ENCODE results near the gene MAST2.
A peak's percentile ranks its signal among the peaks of the same experiment; 100 is the strongest.

MAST2 gene

DNA sequence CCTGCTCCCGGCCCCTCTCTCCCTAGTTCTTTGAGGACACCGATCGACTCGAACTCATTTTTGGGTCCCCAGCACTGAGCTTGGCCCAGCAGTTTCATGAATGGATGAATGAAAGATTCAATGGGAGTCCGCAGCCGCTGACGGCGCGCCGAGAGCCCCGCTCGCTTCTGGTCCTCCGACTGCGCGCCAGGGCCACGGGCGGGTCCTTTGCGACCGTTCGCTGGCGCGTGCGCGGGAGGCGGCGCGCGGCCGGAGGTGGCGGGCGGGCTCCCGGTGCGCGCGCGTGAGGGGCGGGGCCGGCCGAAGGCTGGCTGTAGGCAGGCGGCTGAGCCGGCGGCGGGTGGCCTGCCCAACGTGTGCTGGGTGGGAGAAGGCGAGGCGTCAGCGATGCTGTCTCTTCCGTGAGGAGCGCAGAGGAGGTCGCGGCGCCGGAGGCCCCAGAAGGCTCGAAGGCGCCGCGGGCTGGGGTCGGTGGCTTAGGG is at the start of gene MAST2:
MAST2 (plus strand) TSS at position 314 of the 482 bp plus-strand sequence. CDS start 284 bp downstream, outside the sequence.
- Mint-ChIP-seq H3K27ac (peak within 1 kb of the TSS; percentile 85), H3K9me3 (no peaks in the 10 kb centered on the region), H3K36me3 (peaks cover 10% of the 10 kb centered on the region), H3K4me3 (peak within 1 kb of the TSS; percentile 86), H3K4me1 (peaks cover 36% of the 10 kb centered on the region)
- ATAC-seq (peak; percentile 94), DNase-seq (ENCODE audit: low spot score in 2 of 2) (peak; percentile 87 to 89)

DNA sequence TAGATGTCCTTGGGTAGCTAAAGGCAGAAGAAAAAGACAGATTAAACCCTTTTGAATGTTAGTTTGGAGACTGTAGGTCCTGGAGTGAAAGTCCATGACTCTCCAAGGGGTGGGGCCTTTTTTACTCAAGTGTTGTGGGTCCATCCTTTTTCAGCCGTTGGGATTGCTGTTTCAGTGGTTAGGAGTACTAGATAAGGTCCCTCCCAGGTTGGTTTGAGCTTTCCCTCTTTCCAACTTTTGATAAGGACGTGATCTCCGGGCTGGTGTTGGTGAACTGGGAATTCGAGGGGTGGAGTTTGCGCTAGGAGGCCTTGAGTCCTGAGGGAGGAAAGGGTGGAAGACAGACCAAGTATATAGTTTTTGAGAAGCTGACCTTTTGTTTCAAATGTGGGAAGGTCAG is 47.7 kb upstream of the MAST2 start:
- H3K9me3 Mint-ChIP-seq = peaks cover 3% of the 10 kb centered on the region
- H3K4me1 Mint-ChIP-seq = no peaks in the 10 kb centered on the region
- H3K4me3 Mint-ChIP-seq = no peak overlapping the region
- DNase-seq (ENCODE audit: low spot score in 2 of 2) = no peak
- no peak for ATAC-seq
- peaks cover 2% of the 10 kb centered on the region for H3K36me3 Mint-ChIP-seq
- H3K27ac Mint-ChIP-seq = no peak overlapping the region

DNA sequence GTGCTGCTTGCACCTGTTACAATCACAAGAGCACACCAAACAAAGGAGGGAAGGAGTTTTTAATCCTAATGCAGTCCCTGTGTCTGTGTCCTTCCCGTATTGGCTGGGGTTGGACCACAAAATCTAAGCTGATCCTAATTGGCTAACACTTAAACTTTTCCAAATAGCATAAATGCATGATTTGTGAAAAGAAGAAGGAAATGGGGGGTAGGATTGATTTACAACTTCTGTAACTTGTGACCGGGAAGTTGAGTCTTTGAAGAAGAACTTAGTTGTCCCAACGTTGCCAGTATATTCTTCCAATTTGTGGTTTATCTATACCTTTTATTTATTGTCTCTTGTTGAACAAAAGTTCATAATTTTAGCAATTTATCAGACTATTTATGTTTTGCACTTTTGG is 41.1 kb upstream of the MAST2 start:
- Mint-ChIP-seq H3K4me3 (no peak overlapping the region), H3K27ac (no peak overlapping the region), H3K9me3 (no peaks in the 10 kb centered on the region), H3K4me1 (no peaks in the 10 kb centered on the region), H3K36me3 (no peaks in the 10 kb centered on the region)
- ATAC-seq (no peak), DNase-seq (ENCODE audit: low spot score in 2 of 2) (no peak)

DNA sequence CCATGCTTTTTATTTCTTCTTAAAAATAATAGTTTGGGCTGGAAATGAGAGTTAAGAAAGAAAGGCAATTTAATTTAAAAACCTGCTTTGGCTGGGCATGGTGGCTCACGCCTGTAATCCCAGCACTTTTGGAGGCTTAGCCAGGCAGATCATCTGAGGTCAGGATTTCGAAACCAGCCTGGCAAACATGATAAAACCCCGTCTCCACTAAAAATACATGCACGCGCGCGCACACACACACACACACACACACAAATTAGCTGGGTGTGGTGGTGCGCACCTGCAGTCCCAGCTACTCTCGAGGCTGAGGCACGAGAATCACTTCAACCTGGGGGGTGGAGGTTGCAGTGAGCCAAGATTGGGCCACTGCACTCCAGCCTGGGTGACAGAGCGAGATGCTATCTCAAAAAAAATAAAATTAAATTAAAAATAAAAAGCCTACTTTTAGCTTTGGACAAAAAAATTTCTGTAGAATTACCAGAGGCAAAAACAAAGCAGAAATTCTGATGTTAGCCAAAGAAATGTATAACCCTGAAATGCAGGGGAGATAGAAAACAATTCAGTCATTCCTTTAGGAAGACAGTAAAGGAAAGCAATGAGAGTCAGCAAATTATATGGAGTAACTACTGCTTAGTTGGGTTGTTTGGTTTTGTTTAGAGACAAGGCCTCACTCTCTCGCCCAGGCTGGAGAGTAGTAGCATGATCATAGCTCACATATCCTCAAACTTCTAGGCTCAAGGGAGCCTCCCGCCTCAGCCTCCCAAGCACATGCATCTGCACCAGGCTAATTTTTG is 37.2 kb upstream of the MAST2 start:
- Mint-ChIP-seq H3K4me3 (no peak overlapping the region), H3K9me3 (no peaks in the 10 kb centered on the region), H3K27ac (no peak overlapping the region), H3K36me3 (no peaks in the 10 kb centered on the region), H3K4me1 (no peaks in the 10 kb centered on the region)
- DNase-seq (ENCODE audit: low spot score in 2 of 2) (no peak), ATAC-seq (no peak)

DNA sequence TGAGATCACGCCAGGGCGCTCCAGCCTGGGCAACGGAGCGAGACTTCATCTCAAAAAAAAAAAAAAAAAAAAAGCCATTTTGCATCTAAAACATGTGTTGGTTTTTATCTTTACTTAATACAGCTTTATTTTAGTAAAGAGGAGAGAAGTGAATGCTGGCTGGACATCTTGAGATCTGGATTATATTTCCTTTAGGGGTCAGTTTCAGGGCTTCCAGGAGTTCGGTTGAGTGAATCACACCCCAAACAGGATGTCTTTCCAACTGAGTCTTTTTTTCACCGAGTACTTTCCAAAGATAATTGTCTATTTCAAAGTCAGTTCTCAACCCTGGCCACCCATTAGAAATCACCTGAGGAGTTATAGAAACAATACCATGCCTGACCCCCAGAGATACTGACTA is 36.4 kb upstream of the MAST2 start:
- H3K27ac Mint-ChIP-seq = no peak overlapping the region
- H3K9me3 Mint-ChIP-seq = no peaks in the 10 kb centered on the region
- no peak for ATAC-seq
- H3K36me3 Mint-ChIP-seq = no peaks in the 10 kb centered on the region
- H3K4me3 Mint-ChIP-seq = no peak overlapping the region
- no peak for DNase-seq (ENCODE audit: low spot score in 2 of 2)
- no peaks in the 10 kb centered on the region for H3K4me1 Mint-ChIP-seq

DNA sequence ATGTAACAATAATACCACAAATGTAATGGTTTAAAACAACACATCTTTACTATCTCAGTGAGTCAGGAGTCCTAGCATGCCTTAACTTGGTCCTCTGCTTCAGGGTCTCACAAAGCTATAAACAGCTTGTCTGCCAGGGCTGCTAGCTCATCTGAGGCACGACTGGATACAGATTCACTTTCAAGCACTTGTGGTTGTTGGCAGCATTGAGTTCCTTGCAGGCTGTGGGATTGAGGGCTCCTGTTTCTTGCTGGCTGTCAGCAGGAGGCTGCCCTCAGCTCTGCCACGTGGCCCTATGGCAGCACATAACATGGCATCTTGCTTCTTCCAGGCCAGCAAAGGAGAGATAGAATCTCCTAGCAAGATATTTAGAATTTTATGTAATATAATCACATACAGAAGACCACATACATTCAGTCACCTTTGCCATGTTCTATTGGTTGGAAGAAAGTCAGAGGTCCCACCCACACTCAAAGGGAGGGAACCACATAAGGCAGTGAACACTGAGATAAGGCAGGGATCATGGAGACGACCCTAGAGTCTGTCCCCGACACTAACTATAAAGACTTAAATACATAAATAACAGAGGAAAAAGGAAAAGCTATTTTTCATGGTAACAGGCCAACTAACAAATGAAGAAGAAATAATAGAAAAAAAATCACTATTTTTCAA is 34.0 kb upstream of the MAST2 start:
- H3K4me3 Mint-ChIP-seq = no peak overlapping the region
- H3K27ac Mint-ChIP-seq = no peak overlapping the region
- ATAC-seq = no peak
- no peaks in the 10 kb centered on the region for H3K4me1 Mint-ChIP-seq
- no peaks in the 10 kb centered on the region for H3K9me3 Mint-ChIP-seq
- DNase-seq (ENCODE audit: low spot score in 2 of 2) = no peak
- H3K36me3 Mint-ChIP-seq = no peaks in the 10 kb centered on the region

DNA sequence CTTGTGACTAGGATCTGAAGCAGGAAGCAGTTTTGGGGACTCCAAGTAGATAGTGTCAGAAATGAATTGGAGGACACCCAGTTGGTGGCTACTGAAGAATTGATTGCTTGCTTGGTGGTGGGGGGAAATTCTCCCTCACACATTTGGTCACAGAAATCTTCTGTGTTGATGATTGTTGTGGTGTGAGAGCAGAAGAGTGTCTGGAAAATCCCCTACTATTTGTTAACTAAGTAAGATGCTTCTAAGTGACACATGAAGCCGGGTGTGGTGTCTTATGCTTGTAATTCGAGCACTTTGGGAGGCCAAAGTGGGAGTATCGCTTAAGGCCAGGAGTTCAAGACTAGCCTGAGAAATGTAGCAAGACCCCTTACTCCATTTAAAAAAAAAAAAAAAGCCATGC is 30.4 kb upstream of the MAST2 start:
- DNase-seq (ENCODE audit: low spot score in 2 of 2) (no peak), ATAC-seq (no peak)
- no peaks in the 10 kb centered on the region for H3K36me3 Mint-ChIP-seq
- no peak overlapping the region for H3K27ac Mint-ChIP-seq
- H3K9me3 Mint-ChIP-seq = no peaks in the 10 kb centered on the region
- no peak overlapping the region for H3K4me3 Mint-ChIP-seq
- no peaks in the 10 kb centered on the region for H3K4me1 Mint-ChIP-seq

DNA sequence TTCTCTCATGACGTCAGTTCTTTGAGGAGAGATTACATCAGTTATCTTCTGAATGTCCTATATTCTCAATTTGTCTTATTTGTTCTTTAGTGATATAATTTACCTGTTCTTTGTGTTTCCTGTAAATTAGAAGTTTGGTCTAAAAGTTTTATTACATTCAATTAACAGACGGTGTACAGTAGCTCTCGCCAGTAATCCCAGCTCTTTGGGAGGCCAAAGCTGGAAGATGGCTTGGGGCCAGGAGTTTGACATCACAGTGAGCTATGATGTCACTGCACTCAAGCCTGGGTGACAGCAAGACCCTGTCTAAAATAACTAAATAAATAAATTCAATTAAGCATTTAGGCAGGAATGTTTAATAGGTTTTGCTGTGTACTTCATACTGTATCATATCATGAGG is 27.6 kb upstream of the MAST2 start:
- H3K27ac Mint-ChIP-seq = no peak overlapping the region
- H3K4me3 Mint-ChIP-seq = no peak overlapping the region
- H3K4me1 Mint-ChIP-seq = no peaks in the 10 kb centered on the region
- no peaks in the 10 kb centered on the region for H3K9me3 Mint-ChIP-seq
- ATAC-seq (no peak), DNase-seq (ENCODE audit: low spot score in 2 of 2) (no peak)
- no peaks in the 10 kb centered on the region for H3K36me3 Mint-ChIP-seq

DNA sequence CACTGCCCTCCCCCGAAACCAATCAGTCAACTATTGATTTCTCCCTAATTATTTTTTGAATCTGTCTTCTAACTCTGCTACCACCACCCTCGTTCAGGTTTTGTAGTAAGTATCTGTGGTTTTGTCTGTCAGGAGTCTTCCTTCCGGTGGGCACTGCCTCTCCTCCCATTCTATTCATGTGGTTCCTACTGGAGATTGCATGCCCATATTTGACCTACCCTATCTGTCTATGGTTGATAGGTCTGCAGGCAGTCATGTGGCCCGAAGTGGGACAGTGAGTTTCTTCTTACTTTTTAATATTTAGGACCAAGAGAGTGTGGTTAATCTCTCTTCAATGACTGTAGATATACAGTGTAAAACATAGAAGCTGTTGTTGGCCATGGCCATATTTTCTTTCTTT is 17.8 kb upstream of the MAST2 start:
- Mint-ChIP-seq H3K36me3 (no peaks in the 10 kb centered on the region), H3K4me1 (peaks cover 8% of the 10 kb centered on the region), H3K27ac (peak overlapping the region; percentile 32), H3K4me3 (peak overlapping the region; percentile 43), H3K9me3 (no peaks in the 10 kb centered on the region)
- ATAC-seq (peak; percentile 87), DNase-seq (ENCODE audit: low spot score in 2 of 2) (no peak)

DNA sequence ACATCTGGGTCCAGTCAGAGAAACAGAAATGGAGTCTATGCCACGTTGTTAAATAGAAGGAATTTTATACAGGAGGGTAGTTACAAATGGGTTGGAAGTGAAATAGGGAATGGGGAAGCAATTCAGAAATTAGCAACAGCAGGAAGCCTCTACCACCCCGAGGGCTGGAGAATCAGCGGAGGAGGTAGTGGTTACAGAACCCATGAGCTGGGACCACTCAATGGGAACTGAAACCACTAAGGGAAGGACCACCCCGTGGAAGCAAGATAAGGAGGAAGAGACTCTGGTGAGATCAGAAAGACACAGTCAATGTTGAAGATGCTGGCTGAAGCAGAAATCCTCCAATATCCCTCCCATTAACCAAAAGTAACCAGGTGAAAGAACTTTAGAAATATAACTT is 15.5 kb upstream of the MAST2 start:
- H3K27ac Mint-ChIP-seq = no peak overlapping the region
- no peak for ATAC-seq
- no peak for DNase-seq (ENCODE audit: low spot score in 2 of 2)
- H3K4me1 Mint-ChIP-seq = peaks cover 8% of the 10 kb centered on the region
- H3K9me3 Mint-ChIP-seq = no peaks in the 10 kb centered on the region
- H3K36me3 Mint-ChIP-seq = no peaks in the 10 kb centered on the region
- H3K4me3 Mint-ChIP-seq = no peak overlapping the region

DNA sequence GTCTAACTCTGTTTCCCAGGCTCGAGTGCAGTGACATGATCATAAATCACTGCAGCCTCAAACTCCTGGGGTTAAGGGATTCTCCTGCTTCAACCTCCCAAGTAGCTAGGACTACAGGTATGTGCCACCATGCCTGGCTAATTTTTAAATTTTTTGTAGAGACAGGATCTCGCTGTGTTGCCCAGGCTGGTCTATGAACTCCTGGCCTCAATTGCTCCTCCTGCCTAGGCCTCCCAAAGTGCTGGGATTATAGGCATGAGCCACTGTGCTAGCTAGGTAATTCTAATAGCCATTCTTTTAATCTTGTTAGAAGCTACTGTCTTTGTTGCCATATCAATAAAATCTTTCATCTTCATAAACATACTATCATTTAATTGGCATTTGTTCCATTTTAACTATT is 13.8 kb upstream of the MAST2 start:
- peaks cover 8% of the 10 kb centered on the region for H3K4me1 Mint-ChIP-seq
- DNase-seq (ENCODE audit: low spot score in 2 of 2) = no peak
- H3K9me3 Mint-ChIP-seq = no peaks in the 10 kb centered on the region
- no peak for ATAC-seq
- H3K27ac Mint-ChIP-seq = no peak overlapping the region
- no peaks in the 10 kb centered on the region for H3K36me3 Mint-ChIP-seq
- H3K4me3 Mint-ChIP-seq = no peak overlapping the region

DNA sequence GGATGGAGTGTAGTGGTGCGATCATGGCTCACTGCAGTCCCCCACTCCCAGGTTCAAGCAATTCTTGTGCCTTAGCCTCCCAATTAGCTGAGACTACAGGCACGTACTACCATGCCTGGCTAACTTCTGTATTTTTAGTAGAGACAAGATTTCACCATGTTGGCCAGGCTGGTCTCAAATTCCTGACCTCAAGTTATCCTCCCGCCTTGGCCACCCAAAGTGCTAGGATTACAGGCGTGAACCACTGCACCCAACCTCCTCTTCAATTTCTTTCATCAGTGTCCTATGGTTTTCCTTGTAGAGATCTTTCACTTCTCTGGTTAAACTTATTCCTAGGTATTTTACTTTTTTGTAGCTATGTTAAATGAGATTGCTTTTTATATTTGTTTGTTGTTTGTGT is 10.7 kb upstream of the MAST2 start:
- H3K36me3 Mint-ChIP-seq = no peaks in the 10 kb centered on the region
- H3K27ac Mint-ChIP-seq = no peak overlapping the region
- H3K9me3 Mint-ChIP-seq = no peaks in the 10 kb centered on the region
- H3K4me1 Mint-ChIP-seq = no peaks in the 10 kb centered on the region
- no peak overlapping the region for H3K4me3 Mint-ChIP-seq
- DNase-seq (ENCODE audit: low spot score in 2 of 2) (no peak), ATAC-seq (no peak)

DNA sequence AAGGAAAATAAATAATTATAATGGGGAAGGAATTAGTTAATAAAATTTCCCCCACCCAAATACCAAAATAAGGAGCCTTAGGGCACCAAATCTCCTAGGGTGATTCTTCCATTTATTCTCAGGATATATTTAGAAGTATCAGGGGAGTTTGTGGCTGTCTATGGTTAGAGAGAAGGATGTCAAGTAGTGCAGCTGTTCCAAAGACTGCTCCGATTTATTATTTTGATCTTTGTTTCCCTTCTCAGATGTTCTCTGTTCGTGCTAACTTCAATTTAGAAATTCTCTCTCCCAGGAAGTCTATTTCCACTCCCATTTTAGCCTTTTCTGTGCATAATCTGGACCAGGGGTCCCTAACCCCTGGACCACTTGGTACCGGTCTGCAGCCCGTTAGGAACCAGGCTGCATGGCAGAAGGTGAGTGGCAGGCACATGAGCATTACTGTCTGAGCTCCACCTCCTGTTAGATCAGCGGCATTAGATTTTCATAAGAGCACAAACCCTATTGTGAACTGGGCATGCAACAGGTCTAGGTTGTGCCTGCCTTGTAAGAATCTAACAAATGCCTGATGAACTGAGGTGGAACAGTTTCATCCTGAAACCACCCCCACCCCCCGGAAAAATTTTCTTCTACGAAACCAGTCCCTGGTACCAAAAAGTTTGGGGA is 9.3 kb upstream of the MAST2 start:
- no peak overlapping the region for H3K4me3 Mint-ChIP-seq
- no peak for DNase-seq (ENCODE audit: low spot score in 2 of 2)
- no peaks in the 10 kb centered on the region for H3K9me3 Mint-ChIP-seq
- H3K27ac Mint-ChIP-seq = no peak overlapping the region
- no peak for ATAC-seq
- no peaks in the 10 kb centered on the region for H3K36me3 Mint-ChIP-seq
- no peaks in the 10 kb centered on the region for H3K4me1 Mint-ChIP-seq

DNA sequence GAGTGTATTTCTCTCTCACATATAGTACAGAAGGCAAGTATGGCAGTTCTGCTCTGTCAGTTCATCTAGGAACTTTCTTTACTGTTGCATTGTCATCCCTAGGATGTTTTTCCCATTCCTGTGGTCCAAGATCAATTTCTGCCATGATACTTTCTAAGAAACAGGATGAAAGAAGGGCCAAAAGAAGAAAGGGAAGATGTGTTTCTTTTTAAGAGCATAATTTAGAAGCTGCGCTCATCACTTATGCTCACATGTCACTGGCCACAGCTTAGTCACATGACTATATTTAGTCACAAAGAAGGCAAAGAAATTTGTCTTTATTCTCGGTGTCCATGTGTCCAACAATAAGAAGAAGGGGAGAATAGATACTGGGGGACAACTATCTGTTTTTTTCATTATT is 7.0 kb upstream of the MAST2 start:
- H3K4me3 Mint-ChIP-seq = no peak overlapping the region
- H3K4me1 Mint-ChIP-seq = no peaks in the 10 kb centered on the region
- no peaks in the 10 kb centered on the region for H3K36me3 Mint-ChIP-seq
- H3K27ac Mint-ChIP-seq = no peak overlapping the region
- ATAC-seq (no peak), DNase-seq (ENCODE audit: low spot score in 2 of 2) (no peak)
- H3K9me3 Mint-ChIP-seq = no peaks in the 10 kb centered on the region

DNA sequence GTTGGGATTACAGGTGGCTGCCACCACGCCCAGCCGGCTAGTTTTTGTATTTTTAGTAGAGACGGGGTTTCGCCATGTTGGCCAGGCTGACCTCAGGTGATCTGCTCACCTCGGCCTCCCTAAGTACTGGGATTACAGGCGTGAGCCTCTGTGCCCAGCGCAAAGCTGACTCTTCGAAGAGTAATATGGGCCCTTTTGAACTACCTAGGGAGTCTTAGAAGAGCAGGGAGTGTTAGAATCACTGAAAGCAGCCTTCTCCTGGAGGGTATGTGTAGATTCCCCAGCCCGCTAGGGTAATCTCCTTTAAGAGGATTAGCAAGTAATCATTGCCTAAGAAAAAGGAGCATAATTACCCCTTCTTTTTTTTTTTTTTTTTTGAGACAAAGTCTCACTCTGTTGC is 6.5 kb upstream of the MAST2 start:
- ATAC-seq = no peak
- H3K9me3 Mint-ChIP-seq = no peaks in the 10 kb centered on the region

DNA sequence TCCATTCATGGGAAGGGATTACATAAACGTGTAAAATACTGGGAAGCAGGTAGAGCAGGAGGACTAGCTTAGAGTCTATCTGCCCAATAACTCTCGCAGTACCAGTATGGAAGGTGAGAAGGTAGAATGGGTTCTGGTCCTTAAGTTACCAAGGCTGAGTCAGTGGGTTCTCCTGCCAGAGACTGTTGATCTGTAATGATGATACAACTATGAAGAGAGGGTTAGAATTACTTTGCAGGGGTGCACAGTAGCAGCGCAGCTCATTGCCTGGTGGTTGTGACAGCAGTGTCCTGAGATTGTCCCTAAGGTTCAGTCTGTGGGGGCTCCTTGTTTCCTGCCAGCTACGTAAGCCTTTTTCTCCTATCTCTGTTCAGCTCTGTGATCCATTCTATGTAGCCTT is 2.5 kb upstream of the MAST2 start:
- H3K4me1 Mint-ChIP-seq = peaks cover 36% of the 10 kb centered on the region
- H3K27ac Mint-ChIP-seq = no peak overlapping the region

More for the DNA sequence above, 6.5 kb upstream of the MAST2 start:
- peaks cover 2% of the 10 kb centered on the region for H3K4me1 Mint-ChIP-seq
- no peak for DNase-seq (ENCODE audit: low spot score in 2 of 2)
- H3K4me3 Mint-ChIP-seq = no peak overlapping the region
- H3K27ac Mint-ChIP-seq = no peak overlapping the region
- no peaks in the 10 kb centered on the region for H3K36me3 Mint-ChIP-seq

More for the DNA sequence above, 2.5 kb upstream of the MAST2 start:
- Mint-ChIP-seq H3K4me3 (no peak overlapping the region), H3K9me3 (no peaks in the 10 kb centered on the region), H3K36me3 (peaks cover 6% of the 10 kb centered on the region)
- no peak for DNase-seq (ENCODE audit: low spot score in 2 of 2)
- no peak for ATAC-seq

Measured in stimulated activated effector memory CD8-positive, alpha-beta T cell treated with anti-CD3 and anti-CD28 coated beads, Interleukin-12 subunit alpha, Interleukin-12 subunit beta, amount 100 ng/mL, for 72 hours (primary cell).